NB4 (cell line): Measurements from ENCODE around the gene NKX2-2.

ENCODE experiments used
- DNase-seq: peaks from one replicate; pipeline ENCODE4 v3.0.0; 2010; ENCODE audit warnings: low read depth
- H3K4me3 ChIP-seq: one replicate; pipeline ENCODE4 v1.5.1; 2011; ENCODE audit warnings: mild to moderate bottlenecking, low read depth, low read length, moderate library complexity
- MYC ChIP-seq: IDR thresholded peaks from 2 replicates; pipeline ENCODE4 v1.6.1; 2011; ENCODE audit warnings: low read depth, low read length
- POLR2A ChIP-seq: IDR thresholded peaks from 2 replicates; pipeline ENCODE4 v1.6.1; 2011; ENCODE audit warnings: mild to moderate bottlenecking; ENCODE audit not compliant: insufficient read length; ENCODE audit errors: extremely low read depth
- TF ChIP-seq, protein P1 (sequence below): IDR thresholded peaks from one replicate; pipeline ENCODE4 v1.5.1; 2012; ENCODE audit warnings: low read depth, low read length
- TF ChIP-seq, protein P2 (sequence below): IDR thresholded peaks from 2 replicates; pipeline ENCODE4 v1.6.1; 2011; ENCODE audit warnings: low read depth, low read length

NKX2-2 gene

DNA sequence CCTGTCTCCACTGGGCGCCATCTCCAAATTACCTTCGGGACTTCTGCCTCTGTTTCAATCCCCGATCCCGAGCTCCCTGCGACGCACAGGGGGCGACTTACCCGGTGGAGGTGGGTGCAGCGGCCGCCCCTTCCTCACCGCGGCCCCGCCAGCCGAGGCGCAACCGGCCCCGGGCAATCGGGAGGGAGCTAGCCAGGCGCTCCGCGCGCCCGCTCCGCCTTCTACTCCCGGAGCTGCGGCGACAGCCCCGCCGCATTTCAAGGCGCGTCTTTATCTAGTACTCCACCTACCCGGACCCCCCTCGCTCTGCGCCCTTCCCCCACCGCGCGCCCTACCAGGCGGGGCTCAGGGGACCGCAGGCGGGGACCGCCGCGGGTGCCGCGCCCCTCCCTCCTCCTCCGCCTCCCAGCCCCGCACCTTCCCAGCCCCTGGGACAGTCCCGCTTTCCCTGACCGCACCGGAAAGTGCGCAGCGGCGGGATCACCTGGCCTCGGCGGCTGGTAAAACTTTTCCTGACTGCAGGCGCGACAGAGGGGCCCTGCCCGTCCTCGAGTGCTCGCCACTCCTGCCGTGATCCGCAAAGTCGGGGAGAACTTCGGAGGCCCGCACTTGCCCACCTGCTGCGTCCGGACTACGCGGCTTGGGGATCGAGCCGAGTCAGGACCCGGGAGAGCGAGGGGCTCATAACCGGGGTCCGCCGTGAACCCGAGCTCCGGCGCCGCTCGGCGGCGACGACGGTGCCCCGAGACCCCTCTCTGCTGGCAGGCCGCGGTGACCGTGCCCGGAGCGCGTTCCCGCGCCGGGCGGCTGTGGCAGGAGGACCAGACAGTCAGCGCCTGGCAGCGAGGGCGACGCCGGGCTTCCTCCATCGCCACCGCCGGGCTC, 8.0 kb upstream of the NKX2-2 start:
- DNase-seq: no peak

DNA sequence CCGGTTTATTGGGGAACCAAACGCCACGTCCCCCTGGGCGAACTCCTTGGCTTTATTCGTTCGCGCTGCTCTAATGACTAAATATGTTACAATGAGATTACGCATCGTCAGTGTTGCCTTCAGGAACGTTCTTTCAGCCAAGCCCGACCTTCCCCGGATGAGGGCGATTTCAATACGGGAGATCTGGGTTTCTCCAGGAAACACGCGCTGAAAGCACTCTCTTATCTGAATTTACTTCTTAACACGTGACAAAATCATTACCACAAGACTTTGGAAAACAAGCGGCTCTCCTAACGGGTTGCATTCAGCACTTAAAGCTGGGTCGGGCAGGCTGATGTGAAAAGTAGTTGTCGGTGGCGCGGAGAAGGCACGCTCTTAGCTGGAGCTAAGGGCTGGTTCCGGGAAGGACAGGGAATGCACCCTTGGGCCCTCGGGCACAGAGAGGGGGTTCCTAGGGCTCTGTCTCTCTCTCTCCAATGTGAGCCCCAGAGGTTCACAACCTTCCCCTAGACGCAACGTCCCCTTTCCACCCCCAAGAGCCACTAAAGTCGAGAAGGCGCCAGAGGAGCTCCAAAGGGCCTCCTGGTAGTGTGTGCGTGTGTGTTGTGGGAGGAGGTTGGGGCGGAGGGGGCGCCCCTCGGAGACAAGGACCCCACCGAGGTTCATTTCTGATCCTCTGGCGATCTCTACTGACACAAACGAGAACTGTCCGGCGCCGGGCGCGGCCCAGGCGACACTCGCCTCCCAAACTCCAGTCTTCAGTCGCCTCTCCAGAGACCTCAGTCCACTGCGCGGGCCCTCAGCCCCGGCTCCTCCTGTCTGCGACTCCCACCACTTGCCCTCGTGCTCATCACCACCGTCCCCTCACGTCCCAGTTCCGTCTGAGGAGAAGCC, 7.1 kb upstream of the NKX2-2 start:
- no peak for DNase-seq
- no peak overlapping the region for H3K4me3 ChIP-seq
- TF ChIP-seq, protein P1, sequence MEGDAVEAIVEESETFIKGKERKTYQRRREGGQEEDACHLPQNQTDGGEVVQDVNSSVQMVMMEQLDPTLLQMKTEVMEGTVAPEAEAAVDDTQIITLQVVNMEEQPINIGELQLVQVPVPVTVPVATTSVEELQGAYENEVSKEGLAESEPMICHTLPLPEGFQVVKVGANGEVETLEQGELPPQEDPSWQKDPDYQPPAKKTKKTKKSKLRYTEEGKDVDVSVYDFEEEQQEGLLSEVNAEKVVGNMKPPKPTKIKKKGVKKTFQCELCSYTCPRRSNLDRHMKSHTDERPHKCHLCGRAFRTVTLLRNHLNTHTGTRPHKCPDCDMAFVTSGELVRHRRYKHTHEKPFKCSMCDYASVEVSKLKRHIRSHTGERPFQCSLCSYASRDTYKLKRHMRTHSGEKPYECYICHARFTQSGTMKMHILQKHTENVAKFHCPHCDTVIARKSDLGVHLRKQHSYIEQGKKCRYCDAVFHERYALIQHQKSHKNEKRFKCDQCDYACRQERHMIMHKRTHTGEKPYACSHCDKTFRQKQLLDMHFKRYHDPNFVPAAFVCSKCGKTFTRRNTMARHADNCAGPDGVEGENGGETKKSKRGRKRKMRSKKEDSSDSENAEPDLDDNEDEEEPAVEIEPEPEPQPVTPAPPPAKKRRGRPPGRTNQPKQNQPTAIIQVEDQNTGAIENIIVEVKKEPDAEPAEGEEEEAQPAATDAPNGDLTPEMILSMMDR: no peak
- no peak for TF ChIP-seq POLR2A
- TF ChIP-seq, protein P2, sequence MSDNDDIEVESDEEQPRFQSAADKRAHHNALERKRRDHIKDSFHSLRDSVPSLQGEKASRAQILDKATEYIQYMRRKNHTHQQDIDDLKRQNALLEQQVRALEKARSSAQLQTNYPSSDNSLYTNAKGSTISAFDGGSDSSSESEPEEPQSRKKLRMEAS: no peak
- no peak for TF ChIP-seq MYC

More for the DNA sequence above, 8.0 kb upstream of the NKX2-2 start:
- no peak overlapping the region for H3K4me3 ChIP-seq
- TF ChIP-seq, protein P1: no peak
- TF ChIP-seq, protein P2: no peak
- TF ChIP-seq MYC (no peak), POLR2A (no peak)

DNA sequence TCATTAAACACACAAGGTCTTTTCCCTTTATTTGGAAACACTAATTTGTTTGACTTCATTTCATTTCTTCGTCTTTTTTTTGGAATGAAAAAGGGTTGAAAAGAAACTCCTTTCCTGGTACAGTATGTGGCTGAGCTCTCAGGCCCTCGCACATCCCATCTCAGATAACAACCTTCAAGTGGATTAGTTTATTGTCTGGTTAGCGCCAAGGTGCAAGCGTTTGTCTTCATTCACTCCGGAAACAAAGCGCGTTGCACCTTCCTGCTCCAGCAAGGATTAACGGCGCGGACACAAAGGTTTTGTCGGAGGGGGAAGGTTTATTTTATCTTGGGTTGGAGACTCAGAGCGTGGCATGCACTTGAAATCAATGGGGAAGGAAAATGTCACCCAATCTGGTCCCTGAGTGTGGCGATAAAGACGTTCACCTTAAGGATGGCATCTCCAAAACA, 5.3 kb upstream of the NKX2-2 start:
- H3K4me3 ChIP-seq: no peak overlapping the region
- DNase-seq: no peak
- TF ChIP-seq POLR2A (no peak), MYC (no peak)
- TF ChIP-seq, protein P1: no peak
- TF ChIP-seq, protein P2: no peak

DNA sequence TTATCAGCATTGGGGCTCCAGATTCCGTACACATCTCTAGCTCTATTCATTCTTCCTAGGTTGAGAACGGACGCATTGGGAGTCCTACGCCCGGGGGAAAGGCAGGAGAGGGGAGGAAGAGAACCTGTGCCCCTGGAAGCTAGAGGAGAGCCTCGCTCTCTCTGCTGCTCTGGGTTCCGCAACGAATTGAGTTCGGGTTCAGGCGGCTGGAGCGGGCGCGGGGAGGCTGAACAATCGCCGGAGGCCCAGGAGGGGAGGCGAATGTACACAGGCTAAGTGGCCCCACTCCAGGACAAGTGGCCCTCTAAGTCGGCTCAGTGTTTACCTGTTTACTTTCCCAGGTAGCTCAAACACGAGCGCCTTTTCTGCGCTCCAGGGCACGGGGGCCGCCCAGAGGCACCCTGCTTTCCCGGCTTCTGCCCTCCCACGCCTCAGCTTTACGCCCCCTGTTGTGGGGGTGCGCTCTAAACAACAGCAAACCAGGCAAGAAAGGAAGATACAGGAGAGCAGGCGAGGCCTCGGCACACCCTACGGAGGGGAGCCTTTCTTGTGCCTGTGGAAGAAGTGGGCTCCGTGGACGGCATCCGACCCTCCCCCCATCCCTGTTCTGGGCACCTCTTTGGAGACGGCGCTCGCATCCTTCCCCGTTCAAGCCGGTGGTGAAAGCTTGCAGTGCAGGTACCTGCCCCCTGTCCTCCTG, 4.6 kb upstream of the NKX2-2 start:
- no peak for DNase-seq
- TF ChIP-seq, protein P1: no peak
- TF ChIP-seq, protein P2: no peak
- TF ChIP-seq POLR2A: no peak
- no peak overlapping the region for H3K4me3 ChIP-seq

DNA sequence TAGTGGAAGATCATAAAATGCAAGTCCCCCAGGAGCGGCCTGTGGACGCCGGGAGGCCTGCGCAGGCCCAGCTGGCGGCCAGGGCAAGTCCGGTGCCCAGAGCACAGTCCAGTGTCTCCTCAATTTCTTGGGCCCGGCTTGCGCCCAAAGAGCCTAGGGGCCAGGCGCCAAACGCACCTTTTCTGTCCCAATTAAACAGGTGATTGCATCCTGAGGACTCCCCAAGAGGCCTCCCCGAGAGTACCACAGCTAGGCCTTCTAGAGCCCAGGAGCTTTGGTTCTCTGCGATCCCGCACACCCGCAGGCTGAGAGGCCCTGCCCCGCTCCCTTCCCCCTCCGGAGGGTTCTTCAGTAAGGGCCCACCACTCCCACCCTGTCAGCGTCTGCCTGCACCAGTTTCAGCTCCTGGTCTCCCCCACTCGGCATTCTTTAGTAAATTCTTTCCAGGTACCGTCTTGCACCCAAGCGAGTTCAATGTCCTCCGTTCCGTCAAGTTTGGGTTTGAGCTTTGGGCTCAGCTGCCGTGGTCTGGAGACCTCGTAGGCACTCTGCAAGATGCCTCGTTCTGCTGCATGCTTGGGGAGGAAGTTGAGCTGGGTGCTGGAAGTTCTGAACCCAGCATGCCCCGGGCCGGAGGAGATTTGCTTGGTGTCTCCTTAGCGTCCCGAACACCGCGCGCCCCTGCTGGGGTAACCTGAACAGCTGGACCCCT, 3.9 kb upstream of the NKX2-2 start:
- TF ChIP-seq, protein P1: no peak
- TF ChIP-seq POLR2A (no peak), MYC (no peak)
- TF ChIP-seq, protein P2: no peak
- no peak overlapping the region for H3K4me3 ChIP-seq
- DNase-seq: no peak
